Neural cell (in vitro differentiated cells): ENCODE results near the gene NAMPT. TPM values are rescaled to one million over a fixed set of nuclear protein-coding genes. Genes with fewer than 3 reads are reported as not detected.

Experiments used
- H2AFZ ChIP-seq: fragments of 200-600, 300-800 bp; sonication (generic), shearing (Covaris generic); 2 replicates; pipeline ENCODE4 v1.6.0; 2014; ENCODE audit warnings: low read depth, mild to moderate bottlenecking, antibody characterized with exemption, low read length, moderate library complexity
- H3F3A ChIP-seq: fragments of 200-600 bp; shearing (Covaris generic); 2 replicates; pipeline ENCODE4 v1.6.1; 2016; ENCODE audit warnings: mild to moderate bottlenecking, moderate library complexity, mixed read lengths, antibody characterized with exemption, low read length; ENCODE audit not compliant: insufficient read depth, poor library complexity, severe bottlenecking
- H3K27ac ChIP-seq: fragments of 200-600, 300-800 bp; sonication (generic), shearing (Covaris generic); 2 replicates; pipeline ENCODE4 v1.5.1; 2014; ENCODE audit warnings: mild to moderate bottlenecking, low read length, moderate library complexity
- H3K27me3 ChIP-seq: fragments of 300-800, 200-600 bp; sonication (generic), shearing (Covaris generic); 2 replicates; pipeline ENCODE4 v1.6.0; 2014; ENCODE audit warnings: mild to moderate bottlenecking, low read depth, low read length, moderate library complexity; ENCODE audit not compliant: insufficient read depth
- H3K36me3 ChIP-seq: fragments of 300-800, 200-600 bp; sonication (generic), shearing (Covaris generic); 2 replicates; pipeline ENCODE4 v1.5.1; 2014; ENCODE audit warnings: mild to moderate bottlenecking, antibody characterized with exemption, low read length, moderate library complexity; ENCODE audit not compliant: insufficient read depth
- H3K4me2 ChIP-seq: fragments of 300-800, 200-600 bp; sonication (generic), shearing (Covaris generic); 2 replicates; pipeline ENCODE4 v1.6.0; 2014; ENCODE audit warnings: mild to moderate bottlenecking, low read length
- H3K4me3 ChIP-seq: fragments of 300-800, 200-600 bp; sonication (generic), shearing (Covaris generic); 2 replicates; pipeline ENCODE4 v1.5.1; 2014; ENCODE audit warnings: mild to moderate bottlenecking, low read length, moderate library complexity
- H3K79me2 ChIP-seq: fragments of 200-600 bp; shearing (Covaris generic); replicated peaks from 2 replicates; pipeline ENCODE4 v1.6.0; 2014; ENCODE audit warnings: mild to moderate bottlenecking, low read length, moderate library complexity; ENCODE audit not compliant: insufficient read depth
- H3K9ac ChIP-seq: fragments of 300-800, 200-600 bp; sonication (generic), shearing (Covaris generic); 2 replicates; pipeline ENCODE4 v1.6.1; 2016; ENCODE audit warnings: mild to moderate bottlenecking, low read length, mixed read lengths
- H3K9me2 ChIP-seq: fragments of 200-600 bp; shearing (Covaris generic); 2 replicates; pipeline ENCODE4 v1.6.1; 2016; ENCODE audit warnings: mild to moderate bottlenecking, low read length, mixed read lengths; ENCODE audit not compliant: insufficient read depth
- H3K9me3 ChIP-seq: fragments of 200-600, 300-800 bp; sonication (generic), shearing (Covaris generic); 2 replicates; pipeline ENCODE4 v1.6.1; 2016; ENCODE audit warnings: mild to moderate bottlenecking, mixed run types, low read length, moderate library complexity, mixed read lengths
- H4K20me1 ChIP-seq: fragments of 200-600 bp; shearing (Covaris generic); 2 replicates; pipeline ENCODE4 v1.6.1; 2016; ENCODE audit warnings: mild to moderate bottlenecking, mixed run types; ENCODE audit not compliant: insufficient read depth
- EP300 ChIP-seq: fragments of 450-650 bp; conservative IDR thresholded peaks from 2 replicates; pipeline ENCODE4 v1.6.1; 2014; ENCODE audit warnings: antibody characterized with exemption, mild to moderate bottlenecking, moderate library complexity; ENCODE audit not compliant: poor library complexity, severe bottlenecking
- EZH2 ChIP-seq: fragments of 200-600, 300-800 bp; shearing (Covaris generic), sonication (generic); IDR thresholded peaks from 2 replicates; pipeline ENCODE4 v1.6.1; 2014; ENCODE audit warnings: antibody characterized with exemption, low read length, borderline replicate concordance, mild to moderate bottlenecking; ENCODE audit not compliant: insufficient read depth, poor library complexity, severe bottlenecking
- MXI1 ChIP-seq: fragments of 450-650 bp; conservative IDR thresholded peaks from 2 replicates; pipeline ENCODE4 v1.6.1; 2014; ENCODE audit warnings: antibody characterized with exemption, mild to moderate bottlenecking; ENCODE audit not compliant: poor library complexity, severe bottlenecking
- POLR2AphosphoS5 ChIP-seq: IDR thresholded peaks from 2 replicates; pipeline ENCODE4 v1.6.1; 2012
- RAD21 ChIP-seq: fragments of 450-650 bp; conservative IDR thresholded peaks from 2 replicates; pipeline ENCODE4 v1.6.1; 2014; ENCODE audit warnings: antibody characterized with exemption, mild to moderate bottlenecking, moderate library complexity
- SMC3 ChIP-seq: fragments of 450-650 bp; conservative IDR thresholded peaks from 2 replicates; pipeline ENCODE4 v1.6.1; 2014; ENCODE audit warnings: antibody characterized with exemption, mild to moderate bottlenecking, moderate library complexity; ENCODE audit not compliant: poor library complexity
- TAF1 ChIP-seq: IDR thresholded peaks from 2 replicates; pipeline ENCODE4 v1.6.1; 2012; ENCODE audit warnings: low read depth
- polyA plus RNA-seq: library from polyadenylated mRNA; depleted of rRNA; stranded (reverse); fragments of >200 nt; gene quantifications from 2 replicates; pipeline ENCODE4 v1.2.3, GENCODE V29; 2014
- TF ChIP-seq, protein P1 (sequence below): fragments of 450-650 bp; IDR thresholded peaks from 2 replicates; pipeline ENCODE4 v1.5.1; 2014; ENCODE audit warnings: antibody characterized with exemption, mild to moderate bottlenecking, moderate library complexity; ENCODE audit not compliant: poor library complexity, severe bottlenecking
- TF ChIP-seq, protein P2 (sequence below): IDR thresholded peaks from 2 replicates; pipeline ENCODE4 v1.6.1; 2012; ENCODE audit warnings: borderline replicate concordance

The NAMPT gene
- polyA plus RNA-seq, 1 donor from 2014 or later: 34.0 TPM

DNA sequence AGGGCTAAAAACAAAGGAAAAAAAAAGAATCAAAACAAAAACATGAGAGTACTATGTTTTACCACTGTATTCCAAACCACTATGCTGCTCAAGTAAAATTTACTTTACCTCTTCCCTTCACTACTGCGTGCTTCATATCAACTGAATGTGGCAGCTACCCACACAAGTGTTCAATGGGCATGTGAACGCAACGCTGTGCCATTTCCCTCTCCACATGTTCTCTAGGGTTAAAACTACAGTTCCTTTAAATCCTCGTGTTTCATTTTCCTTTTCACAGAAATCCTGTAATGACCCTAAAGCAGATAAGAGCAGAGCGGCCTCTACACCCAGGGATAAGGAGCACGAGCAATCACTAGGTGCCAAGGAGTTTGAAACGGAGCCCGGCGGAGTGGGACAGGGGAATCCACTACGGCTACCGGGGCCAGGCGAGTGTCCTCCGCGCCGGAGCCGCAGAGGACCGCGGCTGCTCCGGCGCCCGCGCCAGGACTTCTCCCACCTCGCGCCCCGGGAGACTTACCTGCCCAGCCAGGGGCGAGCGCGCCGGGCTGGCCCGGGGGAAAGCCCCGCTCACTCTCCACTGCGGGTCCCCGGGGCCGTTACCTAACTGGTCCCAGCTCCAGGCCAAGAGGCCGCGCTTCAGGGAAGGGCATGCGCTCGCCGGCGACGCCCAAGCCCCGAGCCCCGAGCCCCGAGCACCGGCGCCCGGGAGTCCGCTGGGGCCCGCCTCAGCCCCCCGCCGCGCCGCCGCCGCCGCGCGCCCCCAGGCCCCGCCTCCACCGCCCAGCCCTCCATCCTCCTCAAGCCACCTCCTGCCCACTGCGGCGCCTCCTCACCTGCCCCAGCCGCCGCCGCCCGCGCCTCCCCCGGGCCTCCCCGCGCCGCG is 711 bp downstream of the NAMPT start:
- H3K4me2 ChIP-seq: peak overlapping the region; percentile 65
- peaks cover 7% of the 10 kb centered on the region for H3F3A ChIP-seq
- TF ChIP-seq, protein P1, sequence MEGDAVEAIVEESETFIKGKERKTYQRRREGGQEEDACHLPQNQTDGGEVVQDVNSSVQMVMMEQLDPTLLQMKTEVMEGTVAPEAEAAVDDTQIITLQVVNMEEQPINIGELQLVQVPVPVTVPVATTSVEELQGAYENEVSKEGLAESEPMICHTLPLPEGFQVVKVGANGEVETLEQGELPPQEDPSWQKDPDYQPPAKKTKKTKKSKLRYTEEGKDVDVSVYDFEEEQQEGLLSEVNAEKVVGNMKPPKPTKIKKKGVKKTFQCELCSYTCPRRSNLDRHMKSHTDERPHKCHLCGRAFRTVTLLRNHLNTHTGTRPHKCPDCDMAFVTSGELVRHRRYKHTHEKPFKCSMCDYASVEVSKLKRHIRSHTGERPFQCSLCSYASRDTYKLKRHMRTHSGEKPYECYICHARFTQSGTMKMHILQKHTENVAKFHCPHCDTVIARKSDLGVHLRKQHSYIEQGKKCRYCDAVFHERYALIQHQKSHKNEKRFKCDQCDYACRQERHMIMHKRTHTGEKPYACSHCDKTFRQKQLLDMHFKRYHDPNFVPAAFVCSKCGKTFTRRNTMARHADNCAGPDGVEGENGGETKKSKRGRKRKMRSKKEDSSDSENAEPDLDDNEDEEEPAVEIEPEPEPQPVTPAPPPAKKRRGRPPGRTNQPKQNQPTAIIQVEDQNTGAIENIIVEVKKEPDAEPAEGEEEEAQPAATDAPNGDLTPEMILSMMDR: no peak
- TF ChIP-seq EP300: no peak
- TF ChIP-seq POLR2AphosphoS5: no peak
- TF ChIP-seq RAD21: peak; percentile 37
- TF ChIP-seq TAF1: no peak
- peak; percentile 44 for TF ChIP-seq SMC3
- TF ChIP-seq MXI1: peak; percentile 91
- TF ChIP-seq EZH2: no peak
- TF ChIP-seq, protein P2, sequence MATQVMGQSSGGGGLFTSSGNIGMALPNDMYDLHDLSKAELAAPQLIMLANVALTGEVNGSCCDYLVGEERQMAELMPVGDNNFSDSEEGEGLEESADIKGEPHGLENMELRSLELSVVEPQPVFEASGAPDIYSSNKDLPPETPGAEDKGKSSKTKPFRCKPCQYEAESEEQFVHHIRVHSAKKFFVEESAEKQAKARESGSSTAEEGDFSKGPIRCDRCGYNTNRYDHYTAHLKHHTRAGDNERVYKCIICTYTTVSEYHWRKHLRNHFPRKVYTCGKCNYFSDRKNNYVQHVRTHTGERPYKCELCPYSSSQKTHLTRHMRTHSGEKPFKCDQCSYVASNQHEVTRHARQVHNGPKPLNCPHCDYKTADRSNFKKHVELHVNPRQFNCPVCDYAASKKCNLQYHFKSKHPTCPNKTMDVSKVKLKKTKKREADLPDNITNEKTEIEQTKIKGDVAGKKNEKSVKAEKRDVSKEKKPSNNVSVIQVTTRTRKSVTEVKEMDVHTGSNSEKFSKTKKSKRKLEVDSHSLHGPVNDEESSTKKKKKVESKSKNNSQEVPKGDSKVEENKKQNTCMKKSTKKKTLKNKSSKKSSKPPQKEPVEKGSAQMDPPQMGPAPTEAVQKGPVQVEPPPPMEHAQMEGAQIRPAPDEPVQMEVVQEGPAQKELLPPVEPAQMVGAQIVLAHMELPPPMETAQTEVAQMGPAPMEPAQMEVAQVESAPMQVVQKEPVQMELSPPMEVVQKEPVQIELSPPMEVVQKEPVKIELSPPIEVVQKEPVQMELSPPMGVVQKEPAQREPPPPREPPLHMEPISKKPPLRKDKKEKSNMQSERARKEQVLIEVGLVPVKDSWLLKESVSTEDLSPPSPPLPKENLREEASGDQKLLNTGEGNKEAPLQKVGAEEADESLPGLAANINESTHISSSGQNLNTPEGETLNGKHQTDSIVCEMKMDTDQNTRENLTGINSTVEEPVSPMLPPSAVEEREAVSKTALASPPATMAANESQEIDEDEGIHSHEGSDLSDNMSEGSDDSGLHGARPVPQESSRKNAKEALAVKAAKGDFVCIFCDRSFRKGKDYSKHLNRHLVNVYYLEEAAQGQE: peak; percentile 14
- no peaks in the 10 kb centered on the region for H4K20me1 ChIP-seq
- H3K27ac ChIP-seq: peak overlapping the region; percentile 87
- H3K4me3 ChIP-seq: peak overlapping the region; percentile 83
- H2AFZ ChIP-seq: no peak overlapping the region
- no peaks in the 10 kb centered on the region for H3K9me3 ChIP-seq
- peaks cover 38% of the 10 kb centered on the region for H3K79me2 ChIP-seq
- H3K27me3 ChIP-seq: no peaks in the 10 kb centered on the region
- no peaks in the 10 kb centered on the region for H3K9me2 ChIP-seq
- H3K9ac ChIP-seq: peak overlapping the region; percentile 81
- no peaks in the 10 kb centered on the region for H3K36me3 ChIP-seq

DNA sequence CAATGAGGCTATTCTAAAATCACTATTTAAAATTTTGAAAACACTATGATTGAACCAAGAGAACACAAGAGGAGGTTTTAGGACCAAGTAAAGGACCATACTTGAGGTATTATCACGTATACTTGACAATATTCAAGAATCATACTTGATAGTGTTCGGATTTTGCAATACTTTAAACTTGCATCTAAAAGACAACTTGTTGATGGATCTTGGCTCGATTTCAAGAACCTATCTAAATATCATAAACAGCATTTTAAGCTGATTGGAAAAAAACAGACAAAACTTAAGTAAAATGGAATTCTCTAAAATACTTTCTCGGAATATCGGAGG is 1.3 kb downstream of the NAMPT start:
- peak overlapping the region; percentile 65 for H3K4me2 ChIP-seq
- no peaks in the 10 kb centered on the region for H3K9me3 ChIP-seq
- no peak overlapping the region for H2AFZ ChIP-seq
- H3K27ac ChIP-seq: no peak overlapping the region
- peaks cover 7% of the 10 kb centered on the region for H3F3A ChIP-seq
- no peak for TF ChIP-seq POLR2AphosphoS5
- TF ChIP-seq EZH2: no peak
- no peak for TF ChIP-seq RAD21
- TF ChIP-seq EP300: no peak
- TF ChIP-seq, protein P2: no peak
- TF ChIP-seq TAF1: no peak
- no peak for TF ChIP-seq MXI1
- TF ChIP-seq, protein P1: no peak
- TF ChIP-seq SMC3: no peak
- H3K9ac ChIP-seq: peak overlapping the region; percentile 81
- H3K4me3 ChIP-seq: peak overlapping the region; percentile 83
- H3K36me3 ChIP-seq: no peaks in the 10 kb centered on the region
- H4K20me1 ChIP-seq: no peaks in the 10 kb centered on the region
- no peaks in the 10 kb centered on the region for H3K9me2 ChIP-seq
- H3K27me3 ChIP-seq: no peaks in the 10 kb centered on the region
- peaks cover 38% of the 10 kb centered on the region for H3K79me2 ChIP-seq
